CD14-positive monocyte (primary cell): ENCODE results near the gene CSNK1G2. TPM values are rescaled to one million over a fixed set of nuclear protein-coding genes. Genes with fewer than 3 reads are reported as not detected.

Experiments used
- DNase-seq, 3 donors: peaks; one replicate each; pipeline ENCODE4 v3.0.0-alpha.2; 2011 to 2022
- H2AFZ ChIP-seq: 2 replicates; pipeline ENCODE4 v1.6.0; 2012; ENCODE audit warnings: mild to moderate bottlenecking, low read depth, low read length, inconsistent platforms; ENCODE audit not compliant: insufficient read depth, poor library complexity, severe bottlenecking
- H3K27ac ChIP-seq, 2 donors: 1 replicate in 1 of 2; 2 replicates in 1 of 2; pipeline ENCODE4 v1.5.1; 2012 to 2013; ENCODE audit warnings: low read length in 2 of 2, control low read depth in 1 of 2, inconsistent platforms in 1 of 2, low read depth in 1 of 2, mild to moderate bottlenecking in 1 of 2
- H3K27me3 ChIP-seq, 2 donors: one replicate each; pipeline versions ENCODE4 v1.6.0 to v1.6.1; 2011 to 2013; ENCODE audit warnings: low read length in 2 of 2; ENCODE audit not compliant: control insufficient read depth in 2 of 2, insufficient read depth in 2 of 2
- H3K36me3 ChIP-seq, 2 donors: replicated peaks in 1 of 2; 1 replicate in 1 of 2; 2 replicates in 1 of 2; pipeline versions ENCODE4 v1.5.1 to v1.6.1; 2012 to 2013; ENCODE audit warnings: low read length in 2 of 2, control low read depth in 1 of 2, inconsistent platforms in 1 of 2, mild to moderate bottlenecking in 1 of 2; ENCODE audit not compliant: insufficient read depth in 2 of 2, control insufficient read depth in 1 of 2
- H3K4me1 ChIP-seq, 2 donors: 1 replicate in 1 of 2; 2 replicates in 1 of 2; pipeline versions ENCODE4 v1.5.1 to v1.6.1; 2012 to 2013; ENCODE audit warnings: low read length in 2 of 2, control low read depth in 1 of 2, inconsistent platforms in 1 of 2, mild to moderate bottlenecking in 1 of 2, moderate library complexity in 1 of 2; ENCODE audit not compliant: insufficient read depth in 2 of 2, control insufficient read depth in 1 of 2
- H3K4me2 ChIP-seq: replicated peaks from 2 replicates; pipeline ENCODE3; 2012; ENCODE audit warnings: low read length, moderate library complexity, mild to moderate bottlenecking; ENCODE audit not compliant: poor library complexity, severe bottlenecking; ENCODE audit errors: extremely low read depth
- H3K4me3 ChIP-seq, 3 experiments: fragments of 200-600 bp in 1 of 3; sonication (generic) in 1 of 3; replicated peaks in 1 of 3; 1 replicate in 2 of 3; 2 replicates in 1 of 3; pipeline ENCODE4 v1.5.1; 2011 to 2013; ENCODE audit warnings: low read length in 3 of 3, mild to moderate bottlenecking in 3 of 3, control low read depth in 2 of 3, low read depth in 2 of 3, inconsistent platforms in 1 of 3, moderate library complexity in 1 of 3
- H3K79me2 ChIP-seq: 2 replicates; pipeline ENCODE4 v1.6.0; 2012; ENCODE audit warnings: mild to moderate bottlenecking, control low read depth, inconsistent platforms, low read length, moderate library complexity; ENCODE audit not compliant: insufficient read depth
- H3K9ac ChIP-seq: 2 replicates; pipeline ENCODE4 v1.6.0; 2017; ENCODE audit warnings: low read length, mild to moderate bottlenecking; ENCODE audit not compliant: insufficient read depth, poor library complexity, severe bottlenecking
- H3K9me3 ChIP-seq, 2 donors: replicated peaks in 1 of 2; 1 replicate in 1 of 2; 2 replicates in 1 of 2; pipeline versions ENCODE4 v1.5.1 to v1.6.1; 2012 to 2013; ENCODE audit warnings: low read length in 2 of 2, control low read depth in 1 of 2; ENCODE audit not compliant: control insufficient read depth in 1 of 2, insufficient read depth in 1 of 2
- H4K20me1 ChIP-seq: 2 replicates; pipeline ENCODE4 v1.6.0; 2012; ENCODE audit warnings: mild to moderate bottlenecking, low read length, control low read depth, moderate library complexity; ENCODE audit not compliant: insufficient read depth
- H3K27ac Mint-ChIP-seq, 7 donors: one replicate each; pipeline ENCODE4 v1.8.0; 2020; ENCODE audit warnings: mild to moderate bottlenecking in 7 of 7, mixed read lengths in 7 of 7, moderate library complexity in 6 of 7, inconsistent platforms in 2 of 7
- H3K27me3 Mint-ChIP-seq, 3 donors: one replicate each; pipeline ENCODE4 v1.8.0; 2021 to 2022; ENCODE audit warnings: low read depth in 3 of 3, mild to moderate bottlenecking in 3 of 3, mixed read lengths in 3 of 3, moderate library complexity in 3 of 3, inconsistent platforms in 1 of 3
- H3K36me3 Mint-ChIP-seq, 2 donors: one replicate each; pipeline ENCODE4 v1.8.0; 2020; ENCODE audit warnings: mixed read lengths in 2 of 2, inconsistent platforms in 1 of 2, mild to moderate bottlenecking in 1 of 2
- H3K4me1 Mint-ChIP-seq: one replicate; pipeline ENCODE4 v1.8.0; 2020; ENCODE audit warnings: mild to moderate bottlenecking, mixed read lengths
- H3K4me3 Mint-ChIP-seq, 2 donors: one replicate each; pipeline ENCODE4 v1.8.0; 2020; ENCODE audit warnings: mild to moderate bottlenecking in 2 of 2, mixed read lengths in 2 of 2, moderate library complexity in 1 of 2
- H3K9me3 Mint-ChIP-seq, 7 donors: one replicate each; pipeline ENCODE4 v1.8.0; 2020 to 2022; ENCODE audit warnings: mixed read lengths in 7 of 7, mild to moderate bottlenecking in 6 of 7, moderate library complexity in 6 of 7, inconsistent platforms in 2 of 7
- WGBS: methylation state at CpG from one replicate; pipeline ENCODE4 v1.1.5; 2013; ENCODE audit warnings: missing lambda C conversion rate; ENCODE audit not compliant: insufficient coverage; 5-methylcytosine and 5-hydroxymethylcytosine counted together
- intact Hi-C, 2 donors: fragments of 100-400 bp; cut with micrococcal nuclease; formaldehyde crosslinking; loops; one replicate each; pipeline versions ENCODE4 v1.15.0 to v1.15.1; 2023
- polyA plus RNA-seq, 3 donors: library from polyadenylated mRNA; depleted of rRNA in 1 of 3; unstranded in 2 of 3; stranded (reverse) in 1 of 3; fragments of 300-500 nt in 2 of 3; fragments of >200 nt in 1 of 3; fragmentation: Illumina TruSeq in 2 of 3; gene quantifications; 1 replicate in 2 of 3; 2 replicates in 1 of 3; pipeline ENCODE4 v1.2.3, GENCODE V29; 2012 to 2021
- TF ChIP-seq, protein P1 (sequence below): fragments of 200-600 bp; IDR thresholded peaks from one replicate; pipeline ENCODE4 v1.8.0; 2022; ENCODE audit warnings: antibody characterized with exemption, mild to moderate bottlenecking

The CSNK1G2 gene
- polyA plus RNA-seq, 3 donors = 10.8 to 215 (median 20.3) TPM

DNA sequence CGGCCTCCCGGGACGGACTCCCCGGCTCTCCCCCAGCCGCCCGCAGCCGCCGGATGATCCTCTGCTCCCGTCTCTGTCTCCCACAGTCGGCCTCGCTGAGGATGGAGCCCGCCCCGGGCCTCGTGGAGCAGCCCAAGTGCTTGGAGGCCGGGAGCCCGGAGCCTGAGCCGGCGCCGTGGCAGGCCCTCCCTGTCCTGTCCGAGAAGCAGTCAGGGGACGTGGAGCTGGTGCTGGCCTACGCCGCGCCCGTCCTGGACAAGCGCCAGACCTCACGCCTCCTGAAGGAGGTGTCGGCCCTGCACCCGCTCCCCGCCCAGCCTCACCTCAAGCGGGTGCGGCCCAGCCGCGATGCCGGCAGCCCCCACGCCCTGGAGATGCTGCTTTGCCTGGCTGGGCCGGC is 29.0 kb upstream of the CSNK1G2 start:
- H3K4me3 ChIP-seq = no peak overlapping the region
- H3K4me1 ChIP-seq = peaks cover 1 to 13% of the 10 kb centered on the region in 2 donors
- peaks cover 8 to 43% of the 10 kb centered on the region in 2 donors for H3K36me3 Mint-ChIP-seq
- no peak overlapping the region for H3K27ac ChIP-seq
- H2AFZ ChIP-seq = no peak overlapping the region
- 97% methylated on average over 37 of the region's 37 CpGs for WGBS
- peaks cover 71% of the 10 kb centered on the region for H4K20me1 ChIP-seq
- peaks cover 74% of the 10 kb centered on the region for H3K79me2 ChIP-seq
- H3K4me1 Mint-ChIP-seq = peaks cover 24% of the 10 kb centered on the region
- H3K9ac ChIP-seq = no peak overlapping the region
- no peak overlapping the region for H3K27ac Mint-ChIP-seq
- peaks cover 12 to 29% of the 10 kb centered on the region in 2 donors for H3K36me3 ChIP-seq
- intact Hi-C loops = no loop called here
- H3K9me3 Mint-ChIP-seq = peaks cover 0 to 2% (median 0%) of the 10 kb centered on the region in 7 donors
- no peak overlapping the region for H3K4me2 ChIP-seq
- no peak overlapping the region for H3K4me3 Mint-ChIP-seq
- H3K27me3 Mint-ChIP-seq = peaks cover 0 to 2% (median under 1%) of the 10 kb centered on the region in 3 donors
- H3K9me3 ChIP-seq = no peaks in the 10 kb centered on the region
- TF ChIP-seq, protein P1, sequence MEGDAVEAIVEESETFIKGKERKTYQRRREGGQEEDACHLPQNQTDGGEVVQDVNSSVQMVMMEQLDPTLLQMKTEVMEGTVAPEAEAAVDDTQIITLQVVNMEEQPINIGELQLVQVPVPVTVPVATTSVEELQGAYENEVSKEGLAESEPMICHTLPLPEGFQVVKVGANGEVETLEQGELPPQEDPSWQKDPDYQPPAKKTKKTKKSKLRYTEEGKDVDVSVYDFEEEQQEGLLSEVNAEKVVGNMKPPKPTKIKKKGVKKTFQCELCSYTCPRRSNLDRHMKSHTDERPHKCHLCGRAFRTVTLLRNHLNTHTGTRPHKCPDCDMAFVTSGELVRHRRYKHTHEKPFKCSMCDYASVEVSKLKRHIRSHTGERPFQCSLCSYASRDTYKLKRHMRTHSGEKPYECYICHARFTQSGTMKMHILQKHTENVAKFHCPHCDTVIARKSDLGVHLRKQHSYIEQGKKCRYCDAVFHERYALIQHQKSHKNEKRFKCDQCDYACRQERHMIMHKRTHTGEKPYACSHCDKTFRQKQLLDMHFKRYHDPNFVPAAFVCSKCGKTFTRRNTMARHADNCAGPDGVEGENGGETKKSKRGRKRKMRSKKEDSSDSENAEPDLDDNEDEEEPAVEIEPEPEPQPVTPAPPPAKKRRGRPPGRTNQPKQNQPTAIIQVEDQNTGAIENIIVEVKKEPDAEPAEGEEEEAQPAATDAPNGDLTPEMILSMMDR = no peak
- H3K27me3 ChIP-seq = no peaks in the 10 kb centered on the region
- DNase-seq = no peak

DNA sequence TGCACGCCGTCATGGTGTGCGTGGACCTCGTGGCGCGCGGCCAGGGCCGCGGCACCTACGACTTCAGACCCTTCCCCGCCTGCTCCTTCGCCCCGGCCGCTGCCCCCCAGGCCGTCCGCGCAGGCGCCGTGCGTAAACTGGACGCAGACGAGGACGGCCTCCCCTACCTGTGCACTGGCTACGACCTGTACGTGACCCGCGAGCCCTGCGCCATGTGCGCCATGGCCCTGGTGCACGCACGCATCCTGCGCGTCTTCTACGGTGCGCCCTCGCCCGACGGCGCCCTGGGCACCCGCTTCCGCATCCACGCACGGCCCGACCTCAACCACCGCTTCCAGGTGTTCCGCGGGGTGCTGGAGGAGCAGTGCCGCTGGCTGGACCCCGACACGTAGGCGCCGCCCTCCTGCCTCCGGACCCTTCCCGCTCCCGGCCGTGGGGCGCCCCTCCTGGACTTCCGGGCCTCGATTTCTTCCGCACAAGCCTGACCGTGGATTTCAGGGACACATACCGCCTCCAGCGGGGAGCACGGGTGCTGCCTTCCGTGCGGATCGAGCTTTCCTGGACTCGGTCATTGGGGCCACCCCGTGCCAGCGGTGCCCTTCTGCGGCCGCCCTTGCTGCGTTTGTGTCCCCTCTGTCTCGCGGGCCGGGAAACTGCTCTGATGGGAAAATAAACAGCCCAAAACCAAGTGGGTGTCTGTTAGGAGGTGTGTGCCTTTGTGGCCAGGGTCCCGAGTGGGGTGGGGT is 28.0 kb upstream of the CSNK1G2 start:
- peaks cover 31% of the 10 kb centered on the region for H3K4me1 Mint-ChIP-seq

More for the DNA sequence above, 28.0 kb upstream of the CSNK1G2 start:
- Histone ChIP-seq H3K79me2 (peaks cover 65% of the 10 kb centered on the region), H3K27ac (no peak overlapping the region), H3K4me1 (peaks cover 10 to 20% of the 10 kb centered on the region in 2 donors), H3K9me3 (no peaks in the 10 kb centered on the region), H3K36me3 (peaks cover 15 to 33% of the 10 kb centered on the region in 2 donors), H3K4me3 (no peak overlapping the region), H3K4me2 (no peak overlapping the region), H3K9ac (no peak overlapping the region), H4K20me1 (peaks cover 62% of the 10 kb centered on the region), H3K27me3 (no peaks in the 10 kb centered on the region), H2AFZ (no peak overlapping the region)
- intact Hi-C loops = no loop called here
- Mint-ChIP-seq H3K27me3 (peaks cover 0 to 2% (median 2%) of the 10 kb centered on the region in 3 donors), H3K4me3 (no peak overlapping the region), H3K36me3 (peaks cover 9 to 48% of the 10 kb centered on the region in 2 donors), H3K9me3 (peaks cover 0 to 2% (median 0%) of the 10 kb centered on the region in 7 donors), H3K27ac (no peak overlapping the region)
- TF ChIP-seq, protein P1 = no peak
- WGBS = 96% methylated on average over 73 of the region's 77 CpGs
- no peak for DNase-seq
